ENCODE measurements around the gene PRADC1. TPM values are rescaled to one million over a fixed set of nuclear protein-coding genes. Genes with fewer than 3 reads are reported as not detected.

The PRADC1 gene
- total and polyA plus RNA-seq, 7 donors: 53.6 to 118 (median 87.6) TPM

Other genes starting within 250 kb of the PRADC1 start
- 10 to 100 TPM in 3 of 4 donors, 1 to 10 TPM in 1; 5.8 to 17.1 (median 12.8) TPM for gene SFXN5, start 161.5 kb downstream of the PRADC1 start, total RNA-seq
- 10 to 100 TPM in 1 of 3 donors, 1 to 10 TPM in 2; 5.1 to 12.7 (median 8.7) TPM for gene SFXN5, start 161.5 kb downstream of the PRADC1 start, polyA plus RNA-seq
- gene RAB11FIP5, start 120.3 kb downstream of the PRADC1 start, total RNA-seq: 10 to 100 TPM; 20.9 to 24.2 (median 23.1) TPM
- gene RAB11FIP5, start 120.3 kb downstream of the PRADC1 start, polyA plus RNA-seq: 10 to 100 TPM; 13.0 to 24.0 (median 23.9) TPM
- not detected for gene NOTO, start 30.7 kb downstream of the PRADC1 start, total RNA-seq
- gene NOTO, start 30.7 kb downstream of the PRADC1 start, polyA plus RNA-seq: not detected
- 10 to 100 TPM; 17.1 to 23.0 (median 19.7) TPM for gene SMYD5, start 19.0 kb downstream of the PRADC1 start, total RNA-seq
- 10 to 100 TPM; 14.7 to 42.0 (median 28.4) TPM for gene SMYD5, start 19.0 kb downstream of the PRADC1 start, polyA plus RNA-seq
- gene CCT7, start 1.1 kb upstream of the PRADC1 start, total RNA-seq: 100 to 1,000 TPM; 249 to 280 (median 268) TPM
- 100 to 1,000 TPM; 255 to 316 (median 288) TPM for gene CCT7, start 1.1 kb upstream of the PRADC1 start, polyA plus RNA-seq
- under 1 TPM; 0.15 to 0.46 (median 0.23) TPM for gene FBXO41, start 51.2 kb upstream of the PRADC1 start, total RNA-seq
- under 1 TPM; 0.03 to 0.09 (median 0.07) TPM for gene FBXO41, start 51.2 kb upstream of the PRADC1 start, polyA plus RNA-seq
- gene EGR4, start 60.3 kb upstream of the PRADC1 start, total RNA-seq: not detected
- gene EGR4, start 60.3 kb upstream of the PRADC1 start, polyA plus RNA-seq: not detected
- 1 to 10 TPM; 5.9 to 8.2 (median 6.8) TPM for gene ALMS1, start 152.6 kb upstream of the PRADC1 start, total RNA-seq
- 1 to 10 TPM; 3.7 to 6.2 (median 5.4) TPM for gene ALMS1, start 152.6 kb upstream of the PRADC1 start, polyA plus RNA-seq